Cardiac atrium fibroblast (primary cell): ENCODE measurements around the gene GPR135. TPM values are rescaled to one million over a fixed set of nuclear protein-coding genes. Genes with fewer than 3 reads are reported as not detected.

Source experiments
- total RNA-seq: library from RNA; depleted of rRNA; stranded (reverse); fragments of >200 nt; gene quantifications from 2 replicates; pipeline ENCODE4 v1.2.3, GENCODE V29; 2015

Gene GPR135, protein sequence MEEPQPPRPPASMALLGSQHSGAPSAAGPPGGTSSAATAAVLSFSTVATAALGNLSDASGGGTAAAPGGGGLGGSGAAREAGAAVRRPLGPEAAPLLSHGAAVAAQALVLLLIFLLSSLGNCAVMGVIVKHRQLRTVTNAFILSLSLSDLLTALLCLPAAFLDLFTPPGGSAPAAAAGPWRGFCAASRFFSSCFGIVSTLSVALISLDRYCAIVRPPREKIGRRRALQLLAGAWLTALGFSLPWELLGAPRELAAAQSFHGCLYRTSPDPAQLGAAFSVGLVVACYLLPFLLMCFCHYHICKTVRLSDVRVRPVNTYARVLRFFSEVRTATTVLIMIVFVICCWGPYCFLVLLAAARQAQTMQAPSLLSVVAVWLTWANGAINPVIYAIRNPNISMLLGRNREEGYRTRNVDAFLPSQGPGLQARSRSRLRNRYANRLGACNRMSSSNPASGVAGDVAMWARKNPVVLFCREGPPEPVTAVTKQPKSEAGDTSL
- 1.1 and 1.4 TPM in 2 replicates for total RNA-seq

GRCh38 chr14:59465316-59466135 is at the start of gene GPR135:
TSS of gene GPR135 (minus strand) at chr14:59465380. CDS start at chr14:59465226, 154 bp downstream.

GRCh38 chr14:59483819-59484638 is 18.8 kb upstream of the GPR135 start, which contains the start of the genes JKAMP and L3HYPDH:
TSS of gene JKAMP (plus strand) at chr14:59484517. CDS start at chr14:59484590, 73 bp downstream.
TSS of gene L3HYPDH (minus strand) at chr14:59484408. CDS start at chr14:59484316, 92 bp downstream.

Other genes with a start within 250 kb of the GPR135 start
- gene L3HYPDH, start 19.0 kb upstream of the GPR135 start, total RNA-seq = 74.0 and 81.0 TPM in 2 replicates
- 76.4 and 85.9 TPM in 2 replicates for gene JKAMP, start 19.1 kb upstream of the GPR135 start, total RNA-seq
- not detected in 2 replicates for gene CCDC175, start 111.4 kb upstream of the GPR135 start, total RNA-seq